SH-SY5Y (cell line): Measurements from ENCODE around the gene CRMP1.

ENCODE experiments used
- GATA2 ChIP-seq: IDR thresholded peaks from 2 replicates; pipeline ENCODE4 v1.6.1; 2011; ENCODE audit warnings: mild to moderate bottlenecking, low read depth, low read length
- GATA3 ChIP-seq: IDR thresholded peaks from 2 replicates; pipeline ENCODE4 v1.6.1; 2011; ENCODE audit warnings: low read depth, mild to moderate bottlenecking, low read length, moderate library complexity

DNA sequence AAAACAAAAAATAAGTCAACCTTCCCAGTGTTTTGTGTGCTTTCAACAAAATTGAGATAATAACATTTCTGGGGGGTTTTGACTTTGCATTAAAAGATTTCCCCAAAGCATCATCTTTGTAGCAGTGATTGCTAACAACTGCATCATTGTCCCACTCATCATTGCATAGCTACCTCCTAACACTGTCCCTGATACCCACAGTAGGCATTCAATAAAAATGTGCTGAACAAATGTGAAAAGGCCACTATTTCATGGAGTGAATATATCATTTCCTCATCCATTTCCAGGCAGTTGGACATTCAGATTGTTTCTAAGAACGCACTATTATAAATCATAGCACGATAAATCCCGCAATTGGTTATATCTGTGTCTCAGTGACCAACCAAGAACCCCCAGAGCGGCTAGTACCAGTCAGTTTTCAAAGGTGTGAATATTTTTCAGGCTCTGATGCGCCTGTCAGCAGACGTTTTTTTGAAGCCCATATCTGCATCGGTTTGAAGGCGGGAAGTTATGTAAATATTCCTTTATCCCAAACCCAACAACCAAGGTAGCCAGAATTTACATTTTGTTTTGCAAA lies 36.0 kb upstream of the CRMP1 start:
- TF ChIP-seq GATA2 (no peak), GATA3 (no peak)
